WI38 (cell line): ENCODE measurements around the gene MRPL32.
A peak's percentile ranks its signal among the peaks of the same experiment; 100 is the strongest.
"Not testable (repeated sequence)": the region's sequence is repeated elsewhere in the genome, so short reads cannot be mapped to it uniquely, and the experiment has no call there.

Experiments used
- H3K4me3 ChIP-seq: 2 replicates; pipeline ENCODE4 v1.5.1; 2011; ENCODE audit warnings: low read depth, mild to moderate bottlenecking, control low read depth, low read length
- CTCF ChIP-seq: IDR thresholded peaks from 2 replicates; pipeline ENCODE4 v1.5.1; 2012; ENCODE audit warnings: low read depth, mild to moderate bottlenecking, control low read depth, low read length

The MRPL32 gene

GRCh38 chr7:42931834-42932651 lies at the start of gene MRPL32, which contains the start of gene PSMA2:
MRPL32 (plus strand) TSS chr7:42932376; CDS start chr7:42932387, 11 bp downstream.
PSMA2 (minus strand) TSS chr7:42932174; CDS start chr7:42932158, 16 bp downstream.
- peak within 1 kb of the TSS; percentile 96 for H3K4me3 ChIP-seq
- TF ChIP-seq CTCF, result no peak

- TF ChIP-seq CTCF, result no peak
- H3K4me3 ChIP-seq, result no peak overlapping the region
These were observed 48.2 kb upstream of the MRPL32 start for GRCh38 chr7:42883950-42884349.

GRCh38 chr7:42885183-42885582 lies 47.0 kb upstream of the MRPL32 start:
- not testable (repeated sequence) for H3K4me3 ChIP-seq

- no peak overlapping the region for H3K4me3 ChIP-seq
- no peak for TF ChIP-seq CTCF
These were observed 46.0 kb upstream of the MRPL32 start for GRCh38 chr7:42886129-42886528.

- no peak for TF ChIP-seq CTCF
- H3K4me3 ChIP-seq, result no peak overlapping the region
These were observed 45.2 kb upstream of the MRPL32 start for GRCh38 chr7:42886893-42887505.

- H3K4me3 ChIP-seq, result no peak overlapping the region
- no peak for TF ChIP-seq CTCF
These were observed 38.6 kb upstream of the MRPL32 start for GRCh38 chr7:42893346-42894240.

GRCh38 chr7:42900842-42901241 lies 31.3 kb upstream of the MRPL32 start:
- TF ChIP-seq CTCF, result no peak
- H3K4me3 ChIP-seq, result no peak overlapping the region
